Type B pancreatic cell (in vitro differentiated cells): ENCODE results near the gene MAP4. TPM values are rescaled to one million over a fixed set of nuclear protein-coding genes. Genes with fewer than 3 reads are reported as not detected.

Experiments
- DNase-seq: peaks from one replicate; pipeline ENCODE4 v3.0.0; 2021; ENCODE audit warnings: mixed read lengths; ENCODE audit not compliant: unreplicated experiment; ENCODE audit errors: extremely low spot score
- H3K27ac Mint-ChIP-seq: 2 replicates; pipeline ENCODE4 v1.8.0; 2021; ENCODE audit warnings: mild to moderate bottlenecking, mixed read lengths
- H3K27me3 Mint-ChIP-seq: 2 replicates; pipeline ENCODE4 v1.8.0; 2021; ENCODE audit warnings: mixed read lengths
- H3K36me3 Mint-ChIP-seq: 2 replicates; pipeline ENCODE4 v1.8.0; 2021; ENCODE audit warnings: mixed read lengths
- H3K4me1 Mint-ChIP-seq: one replicate; pipeline ENCODE4 v1.8.0; 2021; ENCODE audit warnings: mixed read lengths; ENCODE audit not compliant: unreplicated experiment
- H3K4me3 Mint-ChIP-seq: 2 replicates; pipeline ENCODE4 v1.8.0; 2021; ENCODE audit warnings: mild to moderate bottlenecking, mixed read lengths
- H3K9me3 Mint-ChIP-seq: 2 replicates; pipeline ENCODE4 v1.8.0; 2021; ENCODE audit warnings: mixed read lengths
- CTCF ChIP-seq: fragments of 200-600 bp; sonication (generic); conservative IDR thresholded peaks from 2 replicates; pipeline ENCODE4 v1.5.0; 2021; ENCODE audit warnings: antibody characterized with exemption, mild to moderate bottlenecking
- total RNA-seq: library from RNA; stranded (reverse); gene quantifications from 2 replicates; pipeline ENCODE4 v1.2.1, GENCODE V29; 2021; ENCODE audit warnings: low replicate concordance

MAP4 gene
- total RNA-seq, 1 donor from 2014 or later: 120 TPM

GRCh38 chr3:48047841-48048464 is 31.7 kb upstream of the MAP4 start:
- no peak overlapping the region for H3K27ac Mint-ChIP-seq
- DNase-seq: no peak
- no peaks in the 10 kb centered on the region for H3K27me3 Mint-ChIP-seq
- no peak overlapping the region for H3K4me3 Mint-ChIP-seq
- peaks cover 5% of the 10 kb centered on the region for H3K4me1 Mint-ChIP-seq
- no peaks in the 10 kb centered on the region for H3K9me3 Mint-ChIP-seq
- no peak for TF ChIP-seq CTCF
- peaks cover 15% of the 10 kb centered on the region for H3K36me3 Mint-ChIP-seq

- Mint-ChIP-seq H3K27ac (no peak overlapping the region), H3K4me1 (peaks cover 11% of the 10 kb centered on the region), H3K4me3 (no peak overlapping the region), H3K9me3 (no peaks in the 10 kb centered on the region), H3K27me3 (no peaks in the 10 kb centered on the region), H3K36me3 (peaks cover 6% of the 10 kb centered on the region)
- no peak for DNase-seq
- TF ChIP-seq CTCF: no peak
Measured at GRCh38 chr3:48042071-48042760, 26.0 kb upstream of the MAP4 start.

- no peak for DNase-seq
- peak overlapping the region; percentile 3 for H3K4me3 Mint-ChIP-seq
- H3K27ac Mint-ChIP-seq: peak overlapping the region; percentile 72
- TF ChIP-seq CTCF: no peak
- no peaks in the 10 kb centered on the region for H3K27me3 Mint-ChIP-seq
- no peaks in the 10 kb centered on the region for H3K9me3 Mint-ChIP-seq
- no peaks in the 10 kb centered on the region for H3K36me3 Mint-ChIP-seq
- H3K4me1 Mint-ChIP-seq: peaks cover 13% of the 10 kb centered on the region
Measured at GRCh38 chr3:48039487-48040190, 23.4 kb upstream of the MAP4 start.

GRCh38 chr3:48038971-48039481 is 22.8 kb upstream of the MAP4 start:
- TF ChIP-seq CTCF: no peak
- Mint-ChIP-seq H3K4me3 (peak overlapping the region; percentile 3), H3K4me1 (peaks cover 16% of the 10 kb centered on the region), H3K27ac (peak overlapping the region; percentile 72), H3K27me3 (no peaks in the 10 kb centered on the region), H3K36me3 (no peaks in the 10 kb centered on the region), H3K9me3 (no peaks in the 10 kb centered on the region)
- DNase-seq: no peak

GRCh38 chr3:48034000-48034516 is 17.8 kb upstream of the MAP4 start:
- no peaks in the 10 kb centered on the region for H3K9me3 Mint-ChIP-seq
- no peak overlapping the region for H3K4me3 Mint-ChIP-seq
- no peak for TF ChIP-seq CTCF
- H3K27me3 Mint-ChIP-seq: no peaks in the 10 kb centered on the region
- DNase-seq: no peak
- peaks cover 19% of the 10 kb centered on the region for H3K4me1 Mint-ChIP-seq
- no peaks in the 10 kb centered on the region for H3K36me3 Mint-ChIP-seq
- H3K27ac Mint-ChIP-seq: peak overlapping the region; percentile 16
